Superior temporal gyrus (tissue), 1 donor: ENCODE results near the gene TRPT1.

Experiments
- DNase-seq: peaks from one replicate; pipeline ENCODE4 v3.0.0-alpha.2; 2016; ENCODE audit errors: extremely low spot score

Gene TRPT1

GRCh38 chr11:64225608-64226506, at the start of gene TRPT1, which contains the start of gene NUDT22:
Gene TRPT1 (minus strand): TSS chr11:64226186. CDS start chr11:64225860, 326 bp downstream.
Gene NUDT22 (plus strand): TSS chr11:64226274. CDS start chr11:64226653, 379 bp downstream.
- DNase-seq = peak; percentile 92

GRCh38 chr11:64275031-64275800, 49.2 kb upstream of the TRPT1 start:
- DNase-seq = no peak

GRCh38 chr11:64269540-64270220, 43.7 kb upstream of the TRPT1 start:
- DNase-seq = peak; percentile 100

GRCh38 chr11:64268893-64269539, 43.0 kb upstream of the TRPT1 start:
- no peak for DNase-seq

- DNase-seq = no peak
Measured at GRCh38 chr11:64268025-64268892, 42.3 kb upstream of the TRPT1 start.

- no peak for DNase-seq
Measured at GRCh38 chr11:64267207-64267945, 41.4 kb upstream of the TRPT1 start.

- DNase-seq = no peak
Measured at GRCh38 chr11:64266339-64266738, 40.4 kb upstream of the TRPT1 start.

GRCh38 chr11:64265176-64266160, 39.5 kb upstream of the TRPT1 start:
- no peak for DNase-seq

- no peak for DNase-seq
Measured at GRCh38 chr11:64264371-64264852, 38.4 kb upstream of the TRPT1 start.

GRCh38 chr11:64263947-64264317, 37.9 kb upstream of the TRPT1 start:
- no peak for DNase-seq

GRCh38 chr11:64263021-64263946, 37.3 kb upstream of the TRPT1 start:
- no peak for DNase-seq

- no peak for DNase-seq
Measured at GRCh38 chr11:64262271-64263002, 36.5 kb upstream of the TRPT1 start.

- DNase-seq = no peak
Measured at GRCh38 chr11:64261556-64262080, 35.6 kb upstream of the TRPT1 start.

- no peak for DNase-seq
Measured at GRCh38 chr11:64260147-64260708, 34.2 kb upstream of the TRPT1 start.

GRCh38 chr11:64259533-64260067, 33.6 kb upstream of the TRPT1 start:
- DNase-seq = no peak
